ENCODE data around the gene IL24.

IL24 gene

GRCh38 chr1:206860165-206860564 lies 37.1 kb upstream of the IL24 start:
- peaks cover 4% of the 10 kb centered on the region; the same call in 1 of the 2 replicates for H3K4me1 ChIP-seq (ENCODE audit: insufficient read depth, low read length)
- H3K36me3 ChIP-seq (ENCODE audit: insufficient read depth, low read length): no peaks in the 10 kb centered on the region
- no peak for DNase-seq
- no peak for TF ChIP-seq EZH2 (IDR thresholded peaks at IDR 0.05; ENCODE audit: borderline replicate concordance, low read depth, low read length, severe bottlenecking)
- TF ChIP-seq, protein P1, sequence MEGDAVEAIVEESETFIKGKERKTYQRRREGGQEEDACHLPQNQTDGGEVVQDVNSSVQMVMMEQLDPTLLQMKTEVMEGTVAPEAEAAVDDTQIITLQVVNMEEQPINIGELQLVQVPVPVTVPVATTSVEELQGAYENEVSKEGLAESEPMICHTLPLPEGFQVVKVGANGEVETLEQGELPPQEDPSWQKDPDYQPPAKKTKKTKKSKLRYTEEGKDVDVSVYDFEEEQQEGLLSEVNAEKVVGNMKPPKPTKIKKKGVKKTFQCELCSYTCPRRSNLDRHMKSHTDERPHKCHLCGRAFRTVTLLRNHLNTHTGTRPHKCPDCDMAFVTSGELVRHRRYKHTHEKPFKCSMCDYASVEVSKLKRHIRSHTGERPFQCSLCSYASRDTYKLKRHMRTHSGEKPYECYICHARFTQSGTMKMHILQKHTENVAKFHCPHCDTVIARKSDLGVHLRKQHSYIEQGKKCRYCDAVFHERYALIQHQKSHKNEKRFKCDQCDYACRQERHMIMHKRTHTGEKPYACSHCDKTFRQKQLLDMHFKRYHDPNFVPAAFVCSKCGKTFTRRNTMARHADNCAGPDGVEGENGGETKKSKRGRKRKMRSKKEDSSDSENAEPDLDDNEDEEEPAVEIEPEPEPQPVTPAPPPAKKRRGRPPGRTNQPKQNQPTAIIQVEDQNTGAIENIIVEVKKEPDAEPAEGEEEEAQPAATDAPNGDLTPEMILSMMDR (IDR thresholded peaks at IDR 0.05; ENCODE audit: borderline replicate concordance, extremely low read depth, low read length, poor library complexity, severe bottlenecking): no peak
- no peaks in the 10 kb centered on the region for H3K79me2 ChIP-seq (ENCODE audit: insufficient read depth, low read length)
- no peaks in the 10 kb centered on the region for H3K27me3 ChIP-seq (ENCODE audit: insufficient read depth, low read length, poor library complexity)
- H3K9ac ChIP-seq (ENCODE audit: low read depth, low read length): no peak overlapping the region
- H3K27ac ChIP-seq (ENCODE audit: low read length): no peak overlapping the region
- ATAC-seq (ENCODE audit: insufficient read depth, low read depth): no peak
- no peak overlapping the region for H3K4me2 ChIP-seq (ENCODE audit: insufficient read depth, low read length)
- no peaks in the 10 kb centered on the region for H3K9me3 ChIP-seq (ENCODE audit: insufficient read depth, low read length, severe bottlenecking)
- no peak overlapping the region for H3K4me3 ChIP-seq (ENCODE audit: low read depth in 1 of 2, low read length in 2 of 2)
- H4K20me1 ChIP-seq (ENCODE audit: insufficient read depth, low read length): no peaks in the 10 kb centered on the region
- H2AFZ ChIP-seq (ENCODE audit: low read depth, low read length): no peak overlapping the region

GRCh38 chr1:206863266-206863665 lies 34.0 kb upstream of the IL24 start:
- H4K20me1 ChIP-seq (ENCODE audit: insufficient read depth, low read length): no peaks in the 10 kb centered on the region
- H3K9ac ChIP-seq (ENCODE audit: low read depth, low read length): no peak overlapping the region
- H3K4me3 ChIP-seq (ENCODE audit: low read depth in 1 of 2, low read length in 2 of 2): no peak overlapping the region
- H3K36me3 ChIP-seq (ENCODE audit: insufficient read depth, low read length): no peaks in the 10 kb centered on the region
- H3K27me3 ChIP-seq (ENCODE audit: insufficient read depth, low read length, poor library complexity): no peaks in the 10 kb centered on the region
- no peaks in the 10 kb centered on the region for H3K9me3 ChIP-seq (ENCODE audit: insufficient read depth, low read length, severe bottlenecking)
- TF ChIP-seq, protein P1 (IDR thresholded peaks at IDR 0.05; ENCODE audit: borderline replicate concordance, extremely low read depth, low read length, poor library complexity, severe bottlenecking): no peak
- no peak for TF ChIP-seq EZH2 (IDR thresholded peaks at IDR 0.05; ENCODE audit: borderline replicate concordance, low read depth, low read length, severe bottlenecking)
- H3K27ac ChIP-seq (ENCODE audit: low read length): no peak overlapping the region
- DNase-seq (no peak), ATAC-seq (ENCODE audit: insufficient read depth, low read depth) (no peak)
- no peak overlapping the region for H2AFZ ChIP-seq (ENCODE audit: low read depth, low read length)
- H3K4me1 ChIP-seq (ENCODE audit: insufficient read depth, low read length): peaks cover 4% of the 10 kb centered on the region; the same call in 1 of the 2 replicates
- H3K79me2 ChIP-seq (ENCODE audit: insufficient read depth, low read length): no peaks in the 10 kb centered on the region
- no peak overlapping the region for H3K4me2 ChIP-seq (ENCODE audit: insufficient read depth, low read length)

GRCh38 chr1:206864939-206865671 lies 32.1 kb upstream of the IL24 start, which contains the start of gene IL20:
TSS of gene IL20 (plus strand) at chr1:206865623. CDS start at chr1:206865853, 230 bp downstream.
- H3K4me3 ChIP-seq (ENCODE audit: low read depth in 1 of 2, low read length in 2 of 2): no peak within 1 kb of the TSS
- no peak for TF ChIP-seq EZH2 (IDR thresholded peaks at IDR 0.05; ENCODE audit: borderline replicate concordance, low read depth, low read length, severe bottlenecking)
- TF ChIP-seq, protein P1 (IDR thresholded peaks at IDR 0.05; ENCODE audit: borderline replicate concordance, extremely low read depth, low read length, poor library complexity, severe bottlenecking): peak; percentile 87
- no peaks in the 10 kb centered on the region for H3K79me2 ChIP-seq (ENCODE audit: insufficient read depth, low read length)
- H3K4me2 ChIP-seq (ENCODE audit: insufficient read depth, low read length): no peak within 1 kb of the TSS
- peak; percentile 72; the same call in 1 of the 3 replicates for ATAC-seq (ENCODE audit: insufficient read depth, low read depth)
- H3K36me3 ChIP-seq (ENCODE audit: insufficient read depth, low read length): no peaks in the 10 kb centered on the region
- H3K4me1 ChIP-seq (ENCODE audit: insufficient read depth, low read length): no peaks in the 10 kb centered on the region
- no peak within 1 kb of the TSS for H3K9ac ChIP-seq (ENCODE audit: low read depth, low read length)
- no peak within 1 kb of the TSS for H2AFZ ChIP-seq (ENCODE audit: low read depth, low read length)
- H3K27me3 ChIP-seq (ENCODE audit: insufficient read depth, low read length, poor library complexity): no peaks in the 10 kb centered on the region
- no peaks in the 10 kb centered on the region for H4K20me1 ChIP-seq (ENCODE audit: insufficient read depth, low read length)
- peak; percentile 65 for DNase-seq
- H3K9me3 ChIP-seq (ENCODE audit: insufficient read depth, low read length, severe bottlenecking): no peaks in the 10 kb centered on the region
- no peak within 1 kb of the TSS for H3K27ac ChIP-seq (ENCODE audit: low read length)
